A673 (cell line): Measurements from ENCODE around the gene SDC1. TPM values are rescaled to one million over a fixed set of nuclear protein-coding genes. Genes with fewer than 3 reads are reported as not detected.

ENCODE experiments used
- BruUV-seq: library from RNA; stranded (reverse); fragments of 400-500 nt; replicated peaks from 2 replicates; lab custom pipeline; 2021; lab: Mats Ljungman, UMichigan
- CTCF ChIA-PET: fragments of 300-600 bp; sonication (Branson Sonifier 250); formaldehyde crosslinking; loops from one replicate; lab custom pipeline; 2022; ENCODE audit warnings: antibody characterized with exemption; lab: Charles Lee
- POLR2A ChIA-PET: fragments of 300-600 bp; sonication (Branson Sonifier 250); formaldehyde crosslinking; loops from one replicate; lab custom pipeline; 2022; ENCODE audit warnings: antibody characterized with exemption; ENCODE audit not compliant: low non-redundant PET; lab: Charles Lee
- DNase-seq: peaks from one replicate; pipeline ENCODE4 v3.0.0-alpha.2; 2015; ENCODE audit warnings: low spot score
- H3K27ac ChIP-seq: fragments of 200-600 bp; sonication (generic); 2 replicates; pipeline ENCODE4 v1.5.1; 2016; ENCODE audit warnings: mixed run types, low read depth, mild to moderate bottlenecking, mixed read lengths, antibody characterized with exemption, low read length; ENCODE audit not compliant: poor library complexity, severe bottlenecking
- H3K27me3 ChIP-seq: fragments of 200-600 bp; sonication (generic); replicated peaks from 2 replicates; pipeline ENCODE4 v1.6.1; 2017; ENCODE audit warnings: mixed run types, low read depth, mild to moderate bottlenecking, mixed read lengths, antibody characterized with exemption, low read length; ENCODE audit not compliant: insufficient read depth, poor library complexity
- H3K36me3 ChIP-seq: fragments of 200-600 bp; sonication (generic); 2 replicates; pipeline ENCODE4 v1.6.1; 2016; ENCODE audit warnings: mixed run types, mild to moderate bottlenecking, mixed read lengths, antibody characterized with exemption, low read length; ENCODE audit not compliant: insufficient read depth, poor library complexity, severe bottlenecking
- H3K4me1 ChIP-seq: fragments of 200-600 bp; sonication (generic); 2 replicates; pipeline ENCODE4 v1.6.1; 2017; ENCODE audit warnings: mixed run types, mild to moderate bottlenecking, mixed read lengths, antibody characterized with exemption, low read length; ENCODE audit not compliant: insufficient read depth, poor library complexity, severe bottlenecking
- H3K4me3 ChIP-seq: fragments of 200-600 bp; sonication (generic); 2 replicates; pipeline ENCODE4 v1.5.1; 2016; ENCODE audit warnings: low read depth, mixed run types, mild to moderate bottlenecking, mixed read lengths, low read length; ENCODE audit not compliant: poor library complexity, severe bottlenecking
- H3K9me3 ChIP-seq: fragments of 200-600 bp; sonication (generic); 2 replicates; pipeline ENCODE4 v1.6.1; 2016; ENCODE audit warnings: mixed run types, low read depth, mild to moderate bottlenecking, mixed read lengths, antibody characterized with exemption, low read length; ENCODE audit not compliant: poor library complexity, severe bottlenecking
- CTCF ChIP-seq: fragments of 300-800, 200-600 bp; sonication (generic); conservative IDR thresholded peaks from 2 replicates; pipeline ENCODE4 v1.5.1; 2017; ENCODE audit warnings: low read depth, mild to moderate bottlenecking, antibody characterized with exemption, low read length, moderate library complexity, mixed read lengths
- EZH2 ChIP-seq: fragments of 200-600 bp; sonication (generic); IDR thresholded peaks from 2 replicates; pipeline ENCODE4 v1.6.1; 2017; ENCODE audit warnings: borderline replicate concordance, low read depth, mild to moderate bottlenecking, mixed read lengths, antibody characterized with exemption, low read length; ENCODE audit not compliant: poor library complexity, severe bottlenecking
- intact Hi-C: fragments of 100-400 bp; cut with micrococcal nuclease; formaldehyde crosslinking; loops from one replicate; pipeline ENCODE4 v1.10.0; 2022; ENCODE audit not compliant: unreplicated experiment
- total RNA-seq: library from RNA; stranded (reverse); gene quantifications from 2 replicates; pipeline ENCODE4 v1.2.3, GENCODE V29; 2021

The SDC1 gene
- total RNA-seq, 1 experiment from 2014 or later: 1.4 TPM

DNA sequence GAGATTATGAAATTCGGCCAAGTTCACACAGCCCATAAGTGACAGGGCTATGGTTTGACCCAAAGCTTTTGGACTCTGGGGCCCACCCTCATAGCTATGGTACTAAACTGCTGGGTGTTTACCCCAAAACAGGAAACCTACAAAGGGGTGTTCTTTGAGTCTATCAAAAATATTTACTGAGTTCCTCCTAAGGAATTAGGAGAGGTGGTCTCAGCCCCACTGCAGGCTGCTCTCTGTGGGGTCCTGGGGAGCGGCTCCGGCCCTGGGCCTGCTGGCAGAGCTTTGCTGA, 45.5 kb downstream of the SDC1 start:
- H3K36me3 ChIP-seq: no peaks in the 10 kb centered on the region
- CTCF ChIA-PET: no interaction called here
- no peak overlapping the region for H3K4me3 ChIP-seq
- no peaks in the 10 kb centered on the region for H3K9me3 ChIP-seq
- POLR2A ChIA-PET: no interaction called here
- no peaks in the 10 kb centered on the region for H3K27me3 ChIP-seq
- intact Hi-C loops: no loop called here
- H3K27ac ChIP-seq: no peak overlapping the region
- no peak for DNase-seq
- H3K4me1 ChIP-seq: no peaks in the 10 kb centered on the region
- no TSS peak for BruUV-seq
- TF ChIP-seq EZH2 (no peak), CTCF (no peak)

DNA sequence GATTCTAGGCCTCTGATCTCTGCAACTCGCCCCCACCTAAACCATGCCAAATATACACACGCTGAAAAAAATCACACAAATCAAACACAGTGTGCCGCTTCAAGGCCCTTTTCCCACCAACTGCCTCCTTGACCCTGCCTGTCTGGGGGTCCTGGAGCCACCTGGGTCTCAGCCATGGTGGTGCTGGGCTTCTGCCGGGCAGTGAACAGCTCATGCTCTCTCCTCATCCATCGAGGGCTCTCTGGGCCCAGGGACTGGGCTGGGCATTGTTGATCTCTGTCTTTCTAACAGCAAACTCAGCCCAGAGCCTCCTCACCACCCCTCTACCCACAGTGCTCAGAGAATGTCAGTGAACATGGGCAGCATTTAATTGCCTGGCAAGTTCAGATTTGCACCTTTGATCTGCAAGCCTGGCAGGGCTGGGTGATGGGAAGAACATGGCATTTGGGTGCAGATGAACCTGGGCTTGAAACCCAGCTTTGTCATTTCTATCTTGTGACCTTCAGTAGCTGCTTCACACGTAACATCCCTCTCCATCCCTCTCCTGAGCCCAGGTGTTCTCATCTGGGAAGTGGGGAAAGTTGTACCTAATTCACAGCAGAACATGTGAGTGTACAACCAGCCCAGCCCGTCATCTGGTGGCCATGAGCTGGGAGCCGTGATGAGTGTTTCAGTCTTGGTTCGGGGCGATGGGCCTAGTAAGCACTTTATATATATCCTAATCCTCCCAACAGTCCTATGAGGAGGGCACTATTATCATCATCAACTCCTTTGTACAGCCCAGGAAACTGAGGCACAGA, 46.1 kb downstream of the SDC1 start:
- Histone ChIP-seq H3K4me1 (no peaks in the 10 kb centered on the region), H3K27me3 (no peaks in the 10 kb centered on the region), H3K36me3 (no peaks in the 10 kb centered on the region), H3K27ac (no peak overlapping the region), H3K4me3 (no peak overlapping the region), H3K9me3 (no peaks in the 10 kb centered on the region)
- intact Hi-C loops: no loop called here
- CTCF ChIA-PET: no interaction called here
- TF ChIP-seq EZH2 (no peak), CTCF (no peak)
- POLR2A ChIA-PET: no interaction called here
- no peak for DNase-seq
- BruUV-seq: no TSS peak

GRCh38 chr2:20178249-20178607, 46.7 kb downstream of the SDC1 start:
- DNase-seq: no peak
- no peak overlapping the region for H3K4me3 ChIP-seq
- no peaks in the 10 kb centered on the region for H3K27me3 ChIP-seq
- no TSS peak for BruUV-seq
- no peak overlapping the region for H3K27ac ChIP-seq
- no peaks in the 10 kb centered on the region for H3K4me1 ChIP-seq
- POLR2A ChIA-PET: no interaction called here
- CTCF ChIA-PET: no interaction called here
- intact Hi-C loops: no loop called here
- H3K36me3 ChIP-seq: no peaks in the 10 kb centered on the region
- TF ChIP-seq CTCF (no peak), EZH2 (no peak)
- no peaks in the 10 kb centered on the region for H3K9me3 ChIP-seq
